GM18868 (cell line): ENCODE measurements around the gene RAB1B.
"Not testable (repeated sequence)": the region's sequence is repeated elsewhere in the genome, so short reads cannot be mapped to it uniquely, and the experiment has no call there.

Source experiments
- ATAC-seq: cut with Tn5 transposase; IDR thresholded peaks from one replicate; pipeline ENCODE4 v1.9.1; 2021; ENCODE audit warnings: mild to moderate bottlenecking, moderate library complexity; ENCODE audit not compliant: unreplicated experiment

Gene RAB1B

GRCh38 chr11:66317723-66318599, 49.5 kb downstream of the RAB1B start:
- ATAC-seq, result no peak

GRCh38 chr11:66318600-66318970, 50.1 kb downstream of the RAB1B start:
- ATAC-seq, result no peak

- not testable (repeated sequence) for ATAC-seq
These were observed 51.9 kb downstream of the RAB1B start for GRCh38 chr11:66320289-66320688.

- not testable (repeated sequence) for ATAC-seq
These were observed 52.3 kb downstream of the RAB1B start for GRCh38 chr11:66320748-66321147.

GRCh38 chr11:66321606-66322005, 53.2 kb downstream of the RAB1B start:
- no peak for ATAC-seq

GRCh38 chr11:66322732-66323427, 54.4 kb downstream of the RAB1B start:
- ATAC-seq, result no peak

GRCh38 chr11:66323684-66324083, 55.2 kb downstream of the RAB1B start:
- ATAC-seq, result no peak

GRCh38 chr11:66324664-66325063, 56.2 kb downstream of the RAB1B start:
- no peak for ATAC-seq

GRCh38 chr11:66325263-66325671, 56.8 kb downstream of the RAB1B start:
- no peak for ATAC-seq

- ATAC-seq, result no peak
These were observed 58.0 kb downstream of the RAB1B start for GRCh38 chr11:66326261-66327111.
